Measurements from ENCODE around the gene MTHFD2. TPM values are rescaled to one million over a fixed set of nuclear protein-coding genes. Genes with fewer than 3 reads are reported as not detected.

MTHFD2 gene
- total RNA-seq, 1 donor from 2014 or later: 31.7 TPM

GRCh38 chr2:74232426-74232825, 34.0 kb downstream of the MTHFD2 start:
- H3K4me3 ChIP-seq: no peak overlapping the region
- no peak for TF ChIP-seq CTCF (IDR thresholded peaks at IDR 0.05)
- intact Hi-C loops (cut with DNase I): no loop called here
- H3K27me3 ChIP-seq: no peaks in the 10 kb centered on the region
- peaks cover 0 to 3% of the 10 kb centered on the region in 2 donors for H3K4me1 ChIP-seq
- no peak overlapping the region for H3K27ac ChIP-seq
- H3K9me3 ChIP-seq: no peaks in the 10 kb centered on the region
- DNase-seq (ENCODE audit: low spot score in 2 of 2): no peak
- H3K36me3 ChIP-seq: no peaks in the 10 kb centered on the region

DNA sequence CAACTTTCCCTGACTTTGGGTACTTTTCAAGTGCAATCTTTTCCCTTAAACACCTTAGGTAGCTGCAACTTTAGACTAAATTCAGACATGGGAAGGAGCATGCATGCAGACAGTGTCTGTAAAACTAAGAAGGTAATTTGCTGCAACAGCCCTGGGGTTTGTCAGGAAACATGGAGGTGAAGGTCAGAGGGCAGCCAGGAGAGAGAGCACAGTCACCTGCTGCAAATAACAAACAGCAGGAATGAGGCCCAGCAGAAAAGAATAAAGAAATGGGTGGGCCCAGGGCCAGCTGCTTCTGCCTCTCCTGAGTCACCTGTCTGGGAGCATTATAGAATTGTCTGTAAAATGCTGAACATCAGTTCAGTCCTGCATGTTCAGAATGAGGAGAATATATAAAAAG, 35.2 kb downstream of the MTHFD2 start:
- no peak for DNase-seq (ENCODE audit: low spot score in 2 of 2)
- Histone ChIP-seq H3K36me3 (no peaks in the 10 kb centered on the region), H3K27ac (no peak overlapping the region), H3K4me3 (no peak overlapping the region), H3K27me3 (no peaks in the 10 kb centered on the region), H3K9me3 (no peaks in the 10 kb centered on the region), H3K4me1 (no peaks in the 10 kb centered on the region)
- TF ChIP-seq CTCF (IDR thresholded peaks at IDR 0.05): no peak
- intact Hi-C loops (cut with DNase I): no loop called here

DNA sequence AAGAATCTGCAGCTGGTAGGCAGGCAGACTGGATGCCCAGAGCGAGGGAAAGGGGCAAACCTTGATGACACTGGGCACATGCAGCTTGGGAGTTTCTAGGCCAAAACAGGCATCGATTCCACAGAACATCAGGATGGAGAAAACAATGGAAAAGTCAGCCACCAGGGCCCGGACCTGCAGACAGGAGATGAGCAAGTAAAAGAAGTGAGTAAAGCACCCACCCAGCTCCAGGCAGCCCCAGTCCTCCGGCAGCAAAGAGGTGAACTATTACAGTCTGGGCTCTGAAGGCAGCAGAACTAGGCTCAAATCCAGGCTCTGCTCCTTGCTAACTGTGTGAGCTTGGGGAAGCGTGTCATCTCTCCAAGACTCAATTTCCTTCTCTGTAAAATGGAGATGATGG, 36.6 kb downstream of the MTHFD2 start:
- H3K4me1 ChIP-seq: no peaks in the 10 kb centered on the region
- H3K36me3 ChIP-seq: no peaks in the 10 kb centered on the region
- no peak overlapping the region for H3K27ac ChIP-seq
- H3K4me3 ChIP-seq: no peak overlapping the region
- H3K9me3 ChIP-seq: no peaks in the 10 kb centered on the region
- DNase-seq (ENCODE audit: low spot score in 2 of 2): no peak
- H3K27me3 ChIP-seq: no peaks in the 10 kb centered on the region
- intact Hi-C loops (cut with DNase I): no loop called here
- TF ChIP-seq CTCF (IDR thresholded peaks at IDR 0.05): no peak

DNA sequence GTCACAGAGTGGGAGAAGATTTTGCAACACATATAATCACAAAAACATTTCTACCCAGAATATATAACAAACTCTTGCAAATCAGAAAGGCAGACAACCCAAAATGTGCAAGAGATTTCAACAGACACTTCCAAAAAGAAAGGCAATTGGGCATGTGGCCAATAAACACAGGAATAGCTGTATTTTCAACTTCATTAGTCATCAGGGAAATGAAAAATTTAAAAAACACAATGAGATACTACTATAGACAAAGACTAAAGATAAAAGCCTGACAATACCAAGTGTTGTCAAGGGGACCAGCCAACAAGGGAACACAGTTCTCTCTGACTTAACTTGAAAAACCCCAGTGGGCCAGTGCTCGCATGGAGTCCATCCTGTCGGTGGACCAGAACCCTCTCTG, 40.5 kb downstream of the MTHFD2 start:
- no peaks in the 10 kb centered on the region for H3K36me3 ChIP-seq
- H3K9me3 ChIP-seq: no peaks in the 10 kb centered on the region
- intact Hi-C loops (cut with DNase I): no loop called here
- no peak for DNase-seq (ENCODE audit: low spot score in 2 of 2)
- no peak overlapping the region for H3K27ac ChIP-seq
- no peak overlapping the region for H3K4me3 ChIP-seq
- H3K27me3 ChIP-seq: no peaks in the 10 kb centered on the region
- H3K4me1 ChIP-seq: peaks cover 0 to 3% of the 10 kb centered on the region in 2 donors
- TF ChIP-seq CTCF (IDR thresholded peaks at IDR 0.05): no peak

GRCh38 chr2:74239346-74239745, 40.9 kb downstream of the MTHFD2 start:
- Histone ChIP-seq H3K27ac (no peak overlapping the region), H3K4me3 (no peak overlapping the region), H3K27me3 (no peaks in the 10 kb centered on the region), H3K9me3 (no peaks in the 10 kb centered on the region), H3K36me3 (no peaks in the 10 kb centered on the region), H3K4me1 (peaks cover 0 to 3% of the 10 kb centered on the region in 2 donors)
- no peak for DNase-seq (ENCODE audit: low spot score in 2 of 2)
- no peak for TF ChIP-seq CTCF (IDR thresholded peaks at IDR 0.05)
- intact Hi-C loops (cut with DNase I): no loop called here

Data from ascending aorta (tissue), 2 donors.